Small intestine (tissue), 7 donors: ENCODE results near the gene KMT2A. TPM values are rescaled to one million over a fixed set of nuclear protein-coding genes. Genes with fewer than 3 reads are reported as not detected.

ENCODE experiments used
- DNase-seq, 2 donors: peaks; one replicate each; pipeline versions ENCODE4 v3.0.0 to v3.0.0-alpha.2; 2013
- FAIRE-seq: peaks from 2 replicates; lab custom pipeline; 2012; peaks lifted over from hg19 to GRCh38; lab: Jason Lieb, UNC
- H3K27ac ChIP-seq, 3 donors: one replicate each; pipeline ENCODE4 v1.5.1; 2013; ENCODE audit warnings: low read length in 2 of 3, mild to moderate bottlenecking in 2 of 3, control low read depth in 1 of 3, inconsistent platforms in 1 of 3, low read depth in 1 of 3, moderate library complexity in 1 of 3
- H3K27me3 ChIP-seq, 3 donors: one replicate each; pipeline ENCODE4 v1.6.1; 2013; ENCODE audit warnings: low read length in 3 of 3, inconsistent platforms in 1 of 3; ENCODE audit not compliant: control insufficient read depth in 3 of 3, insufficient read depth in 3 of 3
- H3K36me3 ChIP-seq, 3 donors: one replicate each; pipeline ENCODE4 v1.6.1; 2013; ENCODE audit warnings: low read length in 3 of 3, inconsistent platforms in 1 of 3, low read depth in 1 of 3, mild to moderate bottlenecking in 1 of 3, moderate library complexity in 1 of 3; ENCODE audit not compliant: control insufficient read depth in 3 of 3, insufficient read depth in 2 of 3
- H3K4me1 ChIP-seq, 3 donors: one replicate each; pipeline ENCODE4 v1.6.1; 2013; ENCODE audit warnings: low read length in 2 of 3, inconsistent platforms in 1 of 3, low read depth in 1 of 3, mild to moderate bottlenecking in 1 of 3, moderate library complexity in 1 of 3; ENCODE audit not compliant: control insufficient read depth in 3 of 3, insufficient read depth in 2 of 3
- H3K4me3 ChIP-seq, 3 donors: one replicate each; pipeline ENCODE4 v1.5.1; 2013; ENCODE audit warnings: low read length in 3 of 3, control low read depth in 1 of 3, inconsistent platforms in 1 of 3, low read depth in 1 of 3, mild to moderate bottlenecking in 1 of 3, moderate library complexity in 1 of 3
- H3K9me3 ChIP-seq, 2 donors: one replicate each; pipeline ENCODE4 v1.6.1; 2013; ENCODE audit warnings: low read depth in 1 of 2, low read length in 1 of 2; ENCODE audit not compliant: control insufficient read depth in 2 of 2, insufficient read depth in 1 of 2
- WGBS, 3 donors: extraction: QIAGEN DNeasy Blood & Tissue Kit; methylation state at CpG; one replicate each; pipeline ENCODE4 v1.1.7; 2013; 5-methylcytosine and 5-hydroxymethylcytosine counted together
- polyA plus RNA-seq, 4 donors: library from polyadenylated mRNA; stranded (reverse) in 3 of 4; unstranded in 1 of 4; fragments of 200-250 nt in 3 of 4; fragments of 120-200 nt in 1 of 4; gene quantifications; one replicate each; pipeline versions ENCODE4 v1.2.1 to v1.2.3, GENCODE V29; 2013
- donor health status: healthy with polysubstance abuse.
- donor health status: control.
- donor health status: control.
- donor health status: Bipolar disorder and iron deficiency.
- donor health status: healthy.

KMT2A gene
- polyA plus RNA-seq, 4 donors = 7.3 to 33.5 (median 9.5) TPM

GRCh38 chr11:118533769-118534729 is 97.8 kb downstream of the KMT2A start:
- Histone ChIP-seq H3K27ac (peak overlapping the region; percentile 90 to 96 (median 95)), H3K4me1 (peaks cover 0 to 51% (median 3%) of the 10 kb centered on the region in 3 donors), H3K4me3 (peak overlapping the region in 2 of 3 donors; percentile 43 to 48), H3K36me3 (peaks cover 0 to 44% (median 0%) of the 10 kb centered on the region in 3 donors), H3K9me3 (no peaks in the 10 kb centered on the region), H3K27me3 (no peaks in the 10 kb centered on the region)
- 16 to 61% (median 31%) methylated on average over 27 of the region's 27 CpGs for WGBS, 3 donors
- no peak for FAIRE-seq
- DNase-seq = peak; percentile 93 to 99

- Histone ChIP-seq H3K4me3 (peak overlapping the region in 1 of 3 donors; percentile 48), H3K4me1 (peaks cover 0 to 38% (median 0%) of the 10 kb centered on the region in 3 donors), H3K36me3 (peaks cover 0 to 47% (median 2%) of the 10 kb centered on the region in 3 donors), H3K9me3 (no peaks in the 10 kb centered on the region), H3K27me3 (no peaks in the 10 kb centered on the region), H3K27ac (peak overlapping the region in 2 of 3 donors; percentile 86 to 95)
- FAIRE-seq (no peak), DNase-seq (no peak)
- WGBS, 3 donors = 75 to 82% (median 80%) methylated on average over 9 of the region's 9 CpGs
These were observed 99.0 kb downstream of the KMT2A start for GRCh38 chr11:118535261-118535660.

GRCh38 chr11:118536726-118537125 is 100.4 kb downstream of the KMT2A start:
- no peaks in the 10 kb centered on the region for H3K9me3 ChIP-seq
- H3K4me3 ChIP-seq = no peak overlapping the region
- peaks cover 0 to 56% (median 2%) of the 10 kb centered on the region in 3 donors for H3K36me3 ChIP-seq
- peaks cover 0 to 38% (median 0%) of the 10 kb centered on the region in 3 donors for H3K4me1 ChIP-seq
- H3K27me3 ChIP-seq = no peaks in the 10 kb centered on the region
- FAIRE-seq (no peak), DNase-seq (peak; percentile 45 to 56)
- no peak overlapping the region for H3K27ac ChIP-seq
- WGBS, 3 donors = 78 to 93% (median 78%) methylated on average over 5 of the region's 5 CpGs

- FAIRE-seq (no peak), DNase-seq (no peak)
- Histone ChIP-seq H3K36me3 (peaks cover 0 to 63% (median 5%) of the 10 kb centered on the region in 3 donors), H3K9me3 (no peaks in the 10 kb centered on the region), H3K4me3 (no peak overlapping the region), H3K27ac (no peak overlapping the region), H3K27me3 (no peaks in the 10 kb centered on the region), H3K4me1 (peaks cover 0 to 32% (median 0%) of the 10 kb centered on the region in 3 donors)
- WGBS, 3 donors = 65 to 70% (median 67%) methylated on average over 6 of the region's 6 CpGs
These were observed 101.2 kb downstream of the KMT2A start for GRCh38 chr11:118537409-118537980.

- no peak for FAIRE-seq
These were observed 107.8 kb downstream of the KMT2A start for GRCh38 chr11:118544010-118544646.

GRCh38 chr11:118544647-118545010 is 108.3 kb downstream of the KMT2A start:
- 83 to 92% (median 88%) methylated on average over 3 of the region's 3 CpGs for WGBS, 3 donors
- FAIRE-seq (no peak), DNase-seq (no peak)
- H3K4me1 ChIP-seq = no peaks in the 10 kb centered on the region
- no peak overlapping the region for H3K4me3 ChIP-seq
- no peak overlapping the region for H3K27ac ChIP-seq
- H3K36me3 ChIP-seq = peaks cover 4 to 59% (median 9%) of the 10 kb centered on the region in 3 donors
- no peaks in the 10 kb centered on the region for H3K27me3 ChIP-seq
- no peaks in the 10 kb centered on the region for H3K9me3 ChIP-seq

More at GRCh38 chr11:118544010-118544646, 107.8 kb downstream of the KMT2A start:
- Histone ChIP-seq H3K27ac (no peak overlapping the region), H3K36me3 (peaks cover 4 to 57% (median 9%) of the 10 kb centered on the region in 3 donors), H3K27me3 (no peaks in the 10 kb centered on the region), H3K4me3 (no peak overlapping the region), H3K4me1 (no peaks in the 10 kb centered on the region), H3K9me3 (no peaks in the 10 kb centered on the region)
- WGBS, 3 donors = 92 to 93% (median 93%) methylated on average over 8 of the region's 8 CpGs
- no peak for DNase-seq

- Histone ChIP-seq H3K4me3 (no peak overlapping the region), H3K4me1 (no peaks in the 10 kb centered on the region), H3K27ac (no peak overlapping the region), H3K9me3 (no peaks in the 10 kb centered on the region), H3K27me3 (no peaks in the 10 kb centered on the region), H3K36me3 (peaks cover 4 to 60% (median 7%) of the 10 kb centered on the region in 3 donors)
- no peak for DNase-seq
- 78 to 88% (median 86%) methylated on average over 5 of the region's 5 CpGs for WGBS, 3 donors
- FAIRE-seq = no peak
These were observed 109.2 kb downstream of the KMT2A start for GRCh38 chr11:118545533-118545932.

- FAIRE-seq (no peak), DNase-seq (no peak)
- WGBS, 3 donors = 64 to 77% (median 73%) methylated on average over 2 of the region's 2 CpGs
- Histone ChIP-seq H3K9me3 (no peaks in the 10 kb centered on the region), H3K36me3 (peaks cover 4 to 63% (median 12%) of the 10 kb centered on the region in 3 donors), H3K27me3 (no peaks in the 10 kb centered on the region), H3K27ac (no peak overlapping the region), H3K4me1 (no peaks in the 10 kb centered on the region), H3K4me3 (no peak overlapping the region)
These were observed 110.8 kb downstream of the KMT2A start for GRCh38 chr11:118547132-118547531.
